GM18909 (cell line): Measurements from ENCODE around the gene UBE3C.

Experiments used
- ATAC-seq: cut with Tn5 transposase; IDR thresholded peaks from one replicate; pipeline ENCODE4 v1.9.1; 2021; ENCODE audit warnings: mild to moderate bottlenecking; ENCODE audit not compliant: unreplicated experiment, poor library complexity

Gene UBE3C

DNA sequence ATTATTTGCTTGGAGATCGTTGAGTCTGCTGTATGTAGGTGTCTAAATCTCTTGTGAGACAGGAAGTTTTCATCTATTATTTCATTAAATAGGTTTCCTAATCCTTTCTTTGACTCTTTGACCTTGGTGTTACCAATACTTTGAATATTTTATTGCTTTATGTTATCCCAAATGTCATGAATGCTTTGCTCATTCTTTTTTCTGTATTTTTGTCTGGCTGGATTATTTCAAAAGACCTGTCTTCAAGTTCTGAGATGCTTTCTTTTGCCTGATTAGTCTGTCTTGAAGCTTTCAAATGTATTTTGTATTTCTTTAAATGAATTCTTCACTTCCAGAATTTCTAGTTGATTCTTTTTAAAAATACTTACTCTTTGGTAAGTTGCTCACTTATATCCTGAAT is 27.3 kb downstream of the UBE3C start:
- ATAC-seq, result no peak

DNA sequence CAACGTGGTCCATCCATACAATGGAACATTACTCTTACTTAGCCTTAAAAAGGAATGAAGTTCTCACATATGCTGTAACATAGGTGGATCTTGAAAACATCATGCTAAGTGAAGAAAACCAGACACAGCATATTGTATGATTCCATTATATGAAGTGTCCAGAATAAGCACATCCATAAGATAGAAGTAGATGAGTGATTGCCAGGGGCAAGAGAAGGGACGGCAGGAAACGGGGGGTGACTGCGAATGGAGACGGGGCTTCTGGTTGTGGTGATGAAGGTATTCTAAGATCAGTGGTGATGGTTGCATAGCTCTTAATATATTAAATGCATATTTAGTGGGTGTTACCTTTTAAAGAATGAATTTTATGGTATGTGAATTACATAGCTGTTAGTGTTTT is 29.8 kb downstream of the UBE3C start:
- ATAC-seq, result no peak

DNA sequence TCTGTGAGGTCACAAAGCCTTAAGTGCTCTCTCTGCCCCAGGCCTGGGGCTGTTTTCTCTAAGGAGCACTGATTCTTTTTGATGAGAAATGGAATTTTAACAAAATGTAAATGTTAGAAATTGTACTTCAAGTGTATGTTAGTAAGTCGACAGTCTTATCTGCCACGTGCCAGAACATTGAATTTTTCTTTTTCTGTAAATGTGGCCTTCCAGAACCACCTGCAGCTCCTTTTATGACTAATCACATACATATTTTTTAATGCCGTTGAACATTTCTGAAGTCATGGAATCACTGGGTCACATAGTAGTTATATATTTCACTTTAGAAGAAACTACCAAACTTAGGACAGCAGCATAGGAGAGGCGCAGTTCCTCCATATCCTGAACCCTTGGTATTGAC is 38.0 kb downstream of the UBE3C start:
- ATAC-seq, result no peak

DNA sequence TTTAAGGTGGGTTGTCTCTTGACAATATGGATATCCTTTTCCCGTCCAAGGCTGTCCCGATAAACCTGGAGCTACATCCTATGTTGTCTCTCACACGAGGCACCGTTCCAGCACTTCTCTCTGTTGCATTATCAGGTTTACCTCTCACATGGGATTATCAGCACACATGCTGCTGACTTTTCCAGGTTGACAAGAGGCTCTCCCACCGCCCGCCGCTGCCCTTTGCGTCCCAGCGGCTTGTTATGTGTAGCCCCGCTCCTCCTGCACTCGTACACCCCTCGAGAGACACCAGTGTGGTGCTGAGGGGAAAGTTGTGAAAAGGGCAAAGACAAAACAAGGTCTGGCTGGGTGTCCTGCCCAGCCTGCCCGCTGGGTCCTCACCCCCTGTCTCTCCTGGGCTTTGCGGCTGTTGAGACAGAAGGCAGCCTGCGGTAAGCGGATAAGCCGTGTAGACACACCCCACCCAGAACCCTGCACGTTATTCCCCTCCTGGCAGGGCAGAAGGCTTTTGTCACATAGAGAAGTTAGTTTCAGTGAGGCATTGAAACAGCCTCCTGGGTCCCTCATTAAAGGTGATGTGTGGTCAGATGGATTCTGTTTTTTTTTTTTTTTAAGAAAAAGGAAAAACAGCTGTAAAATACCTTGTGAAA is 38.7 kb downstream of the UBE3C start:
- no peak for ATAC-seq

DNA sequence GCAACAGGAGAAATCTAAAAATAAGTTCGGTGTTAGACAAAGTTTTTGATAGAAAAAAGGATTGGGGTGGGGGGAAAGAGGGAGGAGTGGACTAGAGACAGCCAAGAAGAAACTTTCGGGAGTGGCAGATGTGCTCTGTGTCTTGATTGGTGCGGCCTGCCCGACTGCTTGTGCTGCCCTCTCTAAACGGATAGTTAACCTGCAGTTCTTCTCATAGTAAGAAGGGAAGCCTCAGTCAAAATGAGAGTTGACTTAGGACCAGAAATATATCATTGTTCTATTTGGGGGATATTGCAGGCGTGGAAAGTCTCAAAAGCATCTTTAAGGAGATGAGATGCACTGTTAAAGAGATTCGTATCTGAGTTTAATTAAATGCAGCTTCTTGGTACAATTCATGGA is 39.3 kb downstream of the UBE3C start:
- no peak for ATAC-seq

DNA sequence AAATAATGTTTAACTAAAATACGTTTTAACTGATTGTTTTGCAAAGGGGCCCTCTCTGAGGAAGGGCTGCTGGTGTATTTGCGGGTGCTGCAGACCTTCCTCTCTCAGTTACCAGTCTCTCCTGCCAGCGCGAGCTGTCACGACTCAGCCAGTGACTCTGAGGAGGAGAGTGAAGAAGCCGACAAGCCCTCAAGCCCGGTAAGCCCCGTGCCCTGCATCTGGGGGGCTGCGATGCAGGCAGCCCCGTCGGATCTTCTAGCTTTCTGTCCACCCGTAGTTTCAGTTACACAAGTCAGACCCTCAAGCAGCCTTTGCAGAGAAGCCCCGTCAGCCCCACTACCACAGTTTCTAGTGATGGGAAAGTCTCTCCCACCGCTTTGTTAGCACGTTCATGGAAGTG is 45.1 kb downstream of the UBE3C start:
- no peak for ATAC-seq

DNA sequence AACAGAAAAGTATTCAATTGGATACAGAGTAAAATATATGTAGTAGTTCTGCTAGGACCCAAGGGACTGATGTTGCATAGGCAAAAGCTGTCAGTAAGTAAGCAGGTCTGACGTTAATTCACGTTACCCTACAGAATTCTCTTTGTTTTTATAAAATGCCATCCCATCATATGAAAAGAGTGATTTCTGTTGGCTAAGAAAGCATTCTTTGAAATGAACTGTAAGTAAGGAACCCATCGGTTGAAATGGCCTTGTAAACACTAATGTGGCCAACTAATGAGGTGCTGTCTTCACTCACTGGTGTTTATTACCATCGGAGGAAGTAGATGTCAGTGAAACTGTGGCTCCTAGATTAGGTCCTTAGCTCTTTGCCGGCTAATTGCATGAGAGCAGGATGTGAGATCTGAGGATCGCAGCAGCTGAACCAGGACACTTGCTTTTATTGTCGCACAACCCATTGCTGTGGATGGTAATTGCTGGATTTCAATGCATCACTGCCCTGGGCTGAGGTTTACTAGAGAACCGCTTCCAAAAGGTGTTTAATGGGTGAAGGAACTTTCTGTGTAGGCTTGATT is 49.5 kb downstream of the UBE3C start:
- no peak for ATAC-seq

DNA sequence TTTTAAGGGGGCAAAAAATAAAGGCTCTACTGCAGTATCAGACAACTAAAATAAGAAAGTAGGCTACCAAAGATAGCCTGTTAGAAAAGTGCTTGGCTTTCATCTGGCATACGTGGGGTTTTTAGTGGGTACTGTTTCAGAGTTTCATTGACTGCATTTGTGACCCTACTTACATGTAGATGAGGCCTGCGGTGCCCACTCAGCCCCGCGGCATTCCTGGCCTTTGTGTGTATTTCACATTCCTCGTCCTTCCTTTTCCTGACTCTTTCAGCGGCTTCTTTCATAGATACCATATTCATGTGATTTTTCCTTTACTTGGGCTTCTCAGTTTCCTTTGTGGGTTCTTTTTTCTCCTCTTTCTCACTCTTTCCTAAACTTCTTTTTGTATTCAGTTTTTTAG is 50.7 kb downstream of the UBE3C start:
- no peak for ATAC-seq

DNA sequence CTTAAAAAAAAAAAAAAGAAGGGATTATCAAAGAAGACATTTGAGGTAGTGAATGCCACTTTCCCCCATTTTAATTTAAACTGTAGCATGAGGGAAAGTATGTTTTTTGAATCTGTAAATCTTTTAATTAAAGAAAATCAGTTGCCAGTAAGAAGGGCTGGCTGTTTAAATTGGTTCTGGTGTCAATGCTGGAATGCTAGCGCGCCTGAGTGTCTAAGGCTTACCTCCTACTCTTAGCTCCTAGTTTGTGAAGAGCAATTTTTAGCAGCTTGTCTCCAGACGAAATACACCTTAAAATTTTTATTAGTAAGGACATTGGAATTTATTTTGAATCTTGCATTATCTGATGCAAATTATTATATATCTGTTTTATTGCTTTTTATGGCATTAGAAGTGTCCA is 54.1 kb downstream of the UBE3C start:
- ATAC-seq, result no peak

DNA sequence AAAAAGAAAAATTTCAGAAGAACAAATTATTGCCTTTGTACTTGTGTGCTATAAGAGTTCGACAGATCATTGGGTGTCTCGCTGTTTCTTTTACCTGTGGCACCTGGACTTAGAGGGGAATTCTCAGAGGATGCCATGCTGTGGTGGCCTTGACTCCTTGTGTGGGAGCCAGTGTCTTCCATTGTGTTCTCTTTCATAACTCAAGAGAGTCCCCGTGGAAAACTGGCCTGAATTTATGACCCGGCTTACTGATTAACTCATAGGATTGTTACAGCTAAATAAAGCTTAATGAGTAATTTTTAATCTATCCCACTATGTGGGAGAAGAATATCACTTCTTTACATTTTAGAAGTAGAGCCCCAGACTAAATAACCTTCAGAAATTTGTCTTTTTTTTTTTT is 54.5 kb downstream of the UBE3C start:
- ATAC-seq, result no peak

DNA sequence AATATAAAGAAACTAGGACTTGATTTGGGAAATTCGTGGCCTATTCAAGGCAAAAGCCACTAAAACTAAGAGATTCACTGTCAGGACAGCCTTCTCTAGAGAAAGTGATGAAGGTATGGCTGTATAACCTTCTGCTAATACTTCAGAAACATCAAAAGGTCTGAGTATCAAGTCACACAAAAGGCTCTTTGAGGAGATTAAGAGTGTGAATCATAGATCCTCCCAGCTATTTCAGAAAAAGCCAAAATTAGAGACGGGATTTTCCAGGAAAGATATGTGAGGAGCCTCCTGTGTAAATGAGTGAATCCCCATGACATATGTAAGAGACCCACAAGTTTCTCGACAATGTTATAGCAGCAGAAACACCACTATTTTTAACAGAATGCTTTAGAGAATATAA is 56.2 kb downstream of the UBE3C start:
- ATAC-seq, result no peak

DNA sequence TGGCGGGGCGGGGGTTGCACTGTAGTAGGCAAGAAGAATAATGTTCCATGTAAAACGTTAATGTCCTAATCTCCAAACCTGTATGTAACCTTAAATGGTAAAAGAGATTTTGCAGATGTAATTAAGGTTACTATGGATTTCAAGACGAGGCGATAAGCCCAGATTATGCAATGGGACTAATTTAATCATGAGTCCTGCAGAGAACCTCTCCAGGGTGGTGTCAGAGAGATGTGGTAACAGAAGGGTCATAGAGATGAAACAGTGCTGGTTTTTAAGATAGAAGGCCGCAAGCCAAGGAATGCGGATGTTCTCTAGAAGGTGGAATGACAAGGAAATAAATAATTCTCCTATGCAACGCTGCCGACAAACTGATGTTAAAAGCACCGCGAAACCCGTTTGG is 57.1 kb downstream of the UBE3C start:
- ATAC-seq, result no peak

DNA sequence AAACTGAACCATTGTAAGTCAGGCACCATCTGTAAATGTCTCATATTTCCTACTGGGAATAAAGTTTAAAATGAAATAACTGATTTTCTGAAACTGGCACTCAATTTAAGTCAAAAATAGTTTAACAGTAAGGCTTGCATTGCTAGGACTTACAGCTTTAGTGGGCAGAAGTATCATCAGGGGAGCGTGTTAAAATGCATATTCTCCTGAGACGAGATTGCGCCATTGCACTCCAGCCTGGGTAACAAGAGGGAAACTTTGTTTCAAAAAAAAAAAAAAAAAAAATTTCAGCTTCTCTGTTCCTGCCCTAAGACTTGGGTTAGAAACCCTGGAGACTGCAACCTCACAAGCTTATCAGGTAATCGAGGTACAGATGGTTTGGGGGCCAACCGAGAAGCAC is 65.4 kb downstream of the UBE3C start:
- ATAC-seq, result no peak

DNA sequence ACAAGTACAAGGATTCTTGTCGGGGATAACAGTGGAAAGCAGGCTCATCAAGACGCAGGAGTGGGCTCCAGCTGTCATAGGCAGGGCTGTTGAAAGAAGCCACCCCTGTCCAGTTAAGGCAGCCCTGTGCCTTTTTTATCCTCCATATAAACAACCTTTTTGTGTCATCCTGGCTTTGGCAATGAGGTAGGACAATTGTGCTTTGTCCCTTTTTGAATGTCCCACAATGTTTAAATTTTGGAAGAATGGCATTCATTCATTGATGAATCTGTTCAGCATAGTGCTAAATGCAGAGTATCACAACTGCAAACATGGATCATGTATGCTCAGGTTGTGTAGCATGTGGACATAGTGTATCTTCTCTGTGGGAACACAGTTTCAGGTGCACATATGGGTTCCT is 66.7 kb downstream of the UBE3C start:
- ATAC-seq, result no peak

DNA sequence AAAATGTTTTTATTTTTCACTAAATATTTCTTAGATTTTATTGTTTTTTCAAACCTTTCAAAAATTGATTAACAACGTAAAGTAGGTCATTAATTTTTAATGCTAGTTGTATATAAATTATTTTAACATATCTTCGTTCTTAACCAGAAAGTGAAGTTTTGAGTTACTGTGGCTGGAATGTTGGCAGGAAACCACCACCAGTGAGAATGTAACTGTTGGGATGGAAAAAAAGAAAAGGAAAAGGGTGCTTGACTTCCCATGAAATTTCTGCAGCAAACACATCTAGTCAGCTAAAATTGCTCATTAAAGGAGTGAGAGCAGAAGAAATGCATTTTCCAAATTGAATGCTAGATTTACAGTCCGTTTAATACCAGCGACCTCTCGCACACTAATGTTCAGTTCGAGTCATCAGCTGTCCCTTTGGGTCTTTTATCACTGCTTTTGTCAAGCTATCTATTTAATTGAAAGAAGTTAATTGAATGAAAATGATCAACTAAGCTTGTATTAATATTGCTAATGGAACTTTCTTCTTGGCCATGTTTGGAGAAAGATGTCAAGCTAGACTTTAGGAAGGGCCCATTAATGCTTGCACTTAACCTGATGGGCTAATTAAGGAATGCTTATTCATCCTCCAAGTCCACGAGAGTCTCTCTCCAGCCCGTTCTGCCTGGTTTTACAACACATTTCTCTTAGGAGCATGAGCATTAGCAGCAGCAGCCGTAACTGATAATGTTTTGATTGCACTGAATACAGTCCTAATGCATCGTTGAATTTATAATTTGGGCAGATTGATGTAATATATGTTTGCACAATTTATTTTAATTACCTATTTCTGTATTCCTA is 70.1 kb downstream of the UBE3C start:
- no peak for ATAC-seq

DNA sequence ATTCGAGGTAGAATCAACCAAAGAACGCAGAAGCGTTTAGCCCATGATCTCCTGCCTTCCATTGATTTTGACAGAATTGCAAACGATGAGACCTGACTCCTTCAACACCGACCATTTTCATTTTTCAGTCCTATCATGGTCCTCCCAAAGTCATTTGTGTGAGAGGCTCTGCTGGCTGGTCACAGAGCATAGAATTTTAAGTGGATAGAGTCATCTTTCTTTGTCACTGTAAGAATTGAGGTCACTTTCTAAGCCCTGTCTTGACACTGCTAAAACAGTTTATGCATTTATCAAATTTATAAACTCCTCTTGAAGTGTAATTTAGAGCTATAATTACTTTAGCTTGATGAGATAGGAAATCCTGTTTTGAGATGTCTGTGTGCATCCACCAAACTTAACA is 72.0 kb downstream of the UBE3C start:
- no peak for ATAC-seq

DNA sequence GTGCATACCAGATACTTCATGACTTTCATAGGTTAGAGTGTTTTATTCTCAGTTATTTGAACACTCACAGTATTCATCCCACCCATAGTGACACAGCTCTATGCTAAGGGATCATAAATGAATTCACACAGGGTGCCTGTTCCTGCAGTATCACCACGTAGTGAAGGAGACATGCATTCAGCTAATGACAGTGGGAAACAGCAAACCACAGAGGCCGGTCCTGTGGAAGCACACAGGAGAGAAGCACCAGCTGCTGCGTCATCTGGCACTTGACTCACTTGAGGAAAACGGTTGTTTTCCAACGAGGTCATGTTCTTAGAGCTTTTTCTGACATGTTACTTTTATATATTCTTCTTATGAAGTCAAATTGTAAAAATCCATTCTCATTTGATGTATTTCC is 73.0 kb downstream of the UBE3C start:
- ATAC-seq, result no peak

DNA sequence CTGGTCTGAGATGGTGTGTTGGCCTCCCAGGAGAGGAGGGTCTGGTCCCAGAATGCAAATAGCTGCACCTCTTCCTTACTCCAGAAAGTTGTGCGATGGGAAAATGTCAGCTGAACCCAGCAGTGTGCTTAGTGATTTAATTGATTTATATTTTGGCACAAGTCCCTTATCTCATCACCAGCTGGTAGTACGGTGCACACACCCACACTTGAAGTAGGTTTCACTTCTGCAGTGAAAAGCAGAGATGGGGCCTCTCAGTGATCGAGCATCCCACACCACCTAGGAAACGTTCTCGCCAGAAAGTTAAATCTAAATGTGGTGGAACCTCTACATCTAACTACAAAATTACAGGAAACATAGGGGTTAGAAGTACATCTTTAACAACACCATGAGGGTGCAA is 80.4 kb downstream of the UBE3C start:
- peak; percentile 83 for ATAC-seq

DNA sequence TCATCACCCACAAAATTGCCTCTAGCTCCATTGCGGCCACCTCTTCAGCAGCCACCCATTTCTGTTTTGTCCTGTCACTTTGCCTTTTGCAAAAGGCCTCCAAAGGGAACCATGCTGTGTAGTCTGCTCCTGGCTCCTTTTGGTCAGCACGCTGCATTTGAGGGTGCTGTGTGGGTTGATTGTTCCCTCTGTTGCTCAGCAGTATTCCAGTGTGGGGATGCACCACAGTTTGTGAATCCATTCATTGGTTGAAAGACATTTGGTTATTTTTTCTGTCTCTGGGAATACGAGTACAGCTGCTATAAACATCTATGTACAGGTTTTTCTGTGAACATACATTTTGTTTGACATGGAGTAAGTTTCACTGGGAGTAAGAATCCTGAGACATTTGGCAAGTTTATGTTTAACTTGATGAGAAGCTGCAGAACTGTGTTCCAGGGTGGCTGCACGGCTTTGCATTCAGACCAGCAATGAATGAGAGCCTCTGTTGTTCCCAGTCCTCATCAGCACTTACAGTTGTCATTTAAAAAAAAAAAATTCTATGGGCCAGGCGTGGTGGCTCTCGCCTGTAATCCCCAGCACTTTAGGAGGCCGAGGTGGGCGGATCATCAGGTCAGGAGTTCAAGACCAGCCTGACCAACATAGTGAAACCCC is 82.3 kb downstream of the UBE3C start:
- no peak for ATAC-seq

DNA sequence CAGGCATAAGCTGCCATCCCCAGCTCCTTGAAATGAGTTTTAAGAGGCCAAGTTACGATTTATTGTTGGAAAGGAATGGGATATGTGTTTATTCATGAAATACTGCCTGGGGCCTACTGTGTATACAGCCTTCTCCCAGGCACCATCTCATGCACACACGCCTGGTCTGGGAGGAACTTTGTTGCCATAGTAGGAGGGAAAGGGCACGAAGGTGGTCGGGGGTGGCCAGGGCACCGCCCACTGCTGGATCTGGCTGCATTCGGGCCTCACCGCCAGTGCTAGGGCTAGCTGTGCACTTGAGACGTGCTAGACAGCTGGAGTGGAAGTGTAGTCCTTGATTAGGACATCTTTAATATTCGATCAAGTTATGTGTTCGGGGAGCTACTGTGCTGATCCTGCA is 84.0 kb downstream of the UBE3C start:
- no peak for ATAC-seq

DNA sequence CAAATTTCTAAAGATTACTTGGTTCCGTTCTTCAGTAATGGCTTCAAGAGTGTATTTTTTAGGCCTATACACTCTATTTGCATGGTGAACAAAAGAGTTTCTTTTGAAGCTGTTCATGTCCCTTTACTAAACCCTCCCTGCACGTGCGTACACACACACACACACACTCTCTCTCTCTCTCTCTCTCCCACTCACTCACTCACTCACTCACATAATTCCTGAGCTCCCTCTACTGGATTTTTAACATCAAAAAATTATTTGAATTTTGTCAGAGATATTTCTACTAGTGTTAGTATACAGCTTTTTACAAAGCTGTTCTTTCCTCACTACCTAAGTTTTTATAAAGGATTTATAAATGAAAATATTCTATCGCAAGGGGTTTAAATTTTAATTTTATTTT is 85.9 kb downstream of the UBE3C start:
- ATAC-seq, result no peak
